Mucosa of descending colon (tissue), 3 donors: ENCODE results near the gene OSBPL2. TPM values are rescaled to one million over a fixed set of nuclear protein-coding genes. Genes with fewer than 3 reads are reported as not detected.

ENCODE experiments used
- ATAC-seq: fragments of 200-7000 bp; cut with Tn5 transposase; one replicate; pipeline ENCODE4 v1.9.1; 2020; ENCODE audit warnings: mild to moderate bottlenecking, moderate library complexity
- DNase-seq, 3 donors: peaks; one replicate each; pipeline ENCODE4 v3.0.0-alpha.2; 2020
- H3K36me3 ChIP-seq: fragments of 200-600 bp; one replicate; pipeline ENCODE4 v1.8.0; 2021; ENCODE audit warnings: low read depth, mild to moderate bottlenecking
- H3K4me1 ChIP-seq: fragments of 200-600 bp; one replicate; pipeline ENCODE4 v1.8.0; 2021; ENCODE audit warnings: low read depth, mild to moderate bottlenecking
- H3K4me3 ChIP-seq: fragments of 200-600 bp; one replicate; pipeline ENCODE4 v1.8.0; 2021; ENCODE audit warnings: mild to moderate bottlenecking
- H3K9me3 ChIP-seq: fragments of 200-600 bp; one replicate; pipeline ENCODE4 v1.8.0; 2021; ENCODE audit warnings: mild to moderate bottlenecking
- CTCF ChIP-seq: fragments of 200-600 bp; IDR thresholded peaks from one replicate; pipeline ENCODE4 v1.8.0; 2022; ENCODE audit warnings: antibody characterized with exemption, mild to moderate bottlenecking
- intact Hi-C, 2 donors: fragments of 100-400 bp; cut with DNase I in 1 of 2; cut with micrococcal nuclease in 1 of 2; formaldehyde crosslinking; loops; one replicate each; pipeline versions ENCODE4 v1.11.0 to v1.11.1; 2022; cut with DNase I, micrococcal nuclease
- total RNA-seq, 3 donors: library from RNA; stranded (reverse); fragmentation: NEBNext Ultra II Directional in 2 of 3; extraction: Animal tissue kit (Norgen Biotek cat#: 25700) in 2 of 3; gene quantifications; one replicate each; pipeline versions ENCODE4 v1.2.1 to v1.2.4, GENCODE V29; 2021 to 2023
- donor health status: DM: no; HTN: no; CAD: no; lungs with moderate emphysema.
- donor health status: DM: no; HTN: no; CAD: no.
- donor health status: DM: no; HTN: yes; CAD: no.

Gene OSBPL2
- total RNA-seq, 3 donors from 2014 or later = 87.0 to 111 (median 91.6) TPM

- DNase-seq = no peak
These were observed 83.2 kb downstream of the OSBPL2 start for GRCh38 chr20:62321521-62321948.

GRCh38 chr20:62321975-62322374, 83.7 kb downstream of the OSBPL2 start:
- Histone ChIP-seq H3K36me3 (no peaks in the 10 kb centered on the region), H3K4me3 (no peak overlapping the region), H3K9me3 (no peaks in the 10 kb centered on the region), H3K4me1 (no peaks in the 10 kb centered on the region)
- intact Hi-C loops = no loop called here
- no peak for DNase-seq
- ATAC-seq = no peak
- TF ChIP-seq CTCF = no peak

More at GRCh38 chr20:62321521-62321948, 83.2 kb downstream of the OSBPL2 start:
- intact Hi-C loops = no loop called here
- ATAC-seq = peak; percentile 33
- no peaks in the 10 kb centered on the region for H3K9me3 ChIP-seq
- no peak overlapping the region for H3K4me3 ChIP-seq
- no peak for TF ChIP-seq CTCF
- no peaks in the 10 kb centered on the region for H3K36me3 ChIP-seq
- H3K4me1 ChIP-seq = no peaks in the 10 kb centered on the region

- Histone ChIP-seq H3K4me3 (no peak overlapping the region), H3K9me3 (no peaks in the 10 kb centered on the region), H3K36me3 (no peaks in the 10 kb centered on the region), H3K4me1 (no peaks in the 10 kb centered on the region)
- DNase-seq (no peak), ATAC-seq (no peak)
- intact Hi-C loops = no loop called here
- no peak for TF ChIP-seq CTCF
These were observed 84.2 kb downstream of the OSBPL2 start for GRCh38 chr20:62322492-62323041.

GRCh38 chr20:62323146-62323979, 85.0 kb downstream of the OSBPL2 start:
- Histone ChIP-seq H3K36me3 (no peaks in the 10 kb centered on the region), H3K4me1 (no peaks in the 10 kb centered on the region), H3K9me3 (no peaks in the 10 kb centered on the region), H3K4me3 (no peak overlapping the region)
- intact Hi-C loops = no loop called here
- TF ChIP-seq CTCF = no peak
- no peak for DNase-seq
- no peak for ATAC-seq

GRCh38 chr20:62323980-62324906, 85.9 kb downstream of the OSBPL2 start:
- Histone ChIP-seq H3K4me3 (no peak overlapping the region), H3K36me3 (no peaks in the 10 kb centered on the region), H3K9me3 (no peaks in the 10 kb centered on the region), H3K4me1 (no peaks in the 10 kb centered on the region)
- ATAC-seq (no peak), DNase-seq (no peak)
- no peak for TF ChIP-seq CTCF
- intact Hi-C loops = no loop called here
